Osteoblast (primary cell): ENCODE results near the gene VAMP5. TPM values are rescaled to one million over a fixed set of nuclear protein-coding genes. Genes with fewer than 3 reads are reported as not detected.
A peak's percentile ranks its signal among the peaks of the same experiment; 100 is the strongest.

Experiments used
- DNase-seq: peaks from one replicate; pipeline ENCODE4 v3.0.0; 2011; ENCODE audit warnings: low spot score, mixed read lengths; ENCODE audit not compliant: insufficient read length; ENCODE audit errors: missing footprints
- H2AFZ ChIP-seq: 2 replicates; pipeline ENCODE4 v1.6.0; 2011; ENCODE audit warnings: mild to moderate bottlenecking, low read length
- H3K27ac ChIP-seq: 2 replicates; pipeline ENCODE4 v1.5.1; 2011; ENCODE audit warnings: mild to moderate bottlenecking, low read depth, low read length, moderate library complexity
- H3K27me3 ChIP-seq: 2 replicates; pipeline ENCODE4 v1.6.0; 2012; ENCODE audit warnings: mild to moderate bottlenecking, control low read depth, inconsistent platforms, low read length, moderate library complexity; ENCODE audit not compliant: insufficient read depth
- H3K36me3 ChIP-seq: 2 replicates; pipeline ENCODE4 v1.5.1; 2011; ENCODE audit warnings: mild to moderate bottlenecking, low read length, control low read depth, moderate library complexity; ENCODE audit not compliant: insufficient read depth
- H3K4me1 ChIP-seq: 2 replicates; pipeline ENCODE4 v1.5.1; 2011; ENCODE audit warnings: mild to moderate bottlenecking, low read length, control low read depth, moderate library complexity; ENCODE audit not compliant: insufficient read depth
- H3K4me2 ChIP-seq: 2 replicates; pipeline ENCODE4 v1.6.0; 2011; ENCODE audit warnings: mild to moderate bottlenecking, low read length; ENCODE audit not compliant: insufficient read depth
- H3K4me3 ChIP-seq: fragments of 200-600 bp; sonication (generic); 3 replicates; pipeline ENCODE4 v1.5.1; 2012; ENCODE audit warnings: mild to moderate bottlenecking, low read length, inconsistent platforms; ENCODE audit not compliant: insufficient read depth
- H3K79me2 ChIP-seq: 2 replicates; pipeline ENCODE4 v1.6.0; 2012; ENCODE audit warnings: mild to moderate bottlenecking, low read length, control low read depth, inconsistent platforms; ENCODE audit not compliant: insufficient read depth
- H3K9me3 ChIP-seq: 2 replicates; pipeline ENCODE4 v1.5.1; 2011; ENCODE audit warnings: low read depth, low read length, control low read depth
- H4K20me1 ChIP-seq: 2 replicates; pipeline ENCODE4 v1.6.0; 2012; ENCODE audit warnings: mild to moderate bottlenecking, low read length, control low read depth; ENCODE audit not compliant: insufficient read depth
- CTCF ChIP-seq: IDR thresholded peaks from 2 replicates; pipeline ENCODE4 v1.5.1; 2011; ENCODE audit warnings: mild to moderate bottlenecking, low read depth, low read length, moderate library complexity; ENCODE audit errors: extremely low read depth
- total RNA-seq: library from RNA; depleted of rRNA; stranded (reverse); fragments of >200 nt; gene quantifications from 2 replicates; pipeline ENCODE4 v1.2.3, GENCODE V29; 2012

Gene VAMP5
- total RNA-seq, 1 donor, result 27.1 TPM

GRCh38 chr2:85596486-85597143, 12.4 kb downstream of the VAMP5 start:
- Histone ChIP-seq H3K9me3 (no peaks in the 10 kb centered on the region), H3K27ac (peak overlapping the region; percentile 78), H4K20me1 (peaks cover 14% of the 10 kb centered on the region), H2AFZ (no peak overlapping the region), H3K4me2 (peak overlapping the region; percentile 95), H3K4me1 (peaks cover 29% of the 10 kb centered on the region), H3K79me2 (peaks cover 55% of the 10 kb centered on the region), H3K36me3 (peaks cover 29% of the 10 kb centered on the region), H3K27me3 (no peaks in the 10 kb centered on the region), H3K4me3 (peak overlapping the region; percentile 82)
- TF ChIP-seq CTCF, result no peak
- peak; percentile 84 for DNase-seq

GRCh38 chr2:85597241-85597640, 13.0 kb downstream of the VAMP5 start:
- Histone ChIP-seq H3K9me3 (no peaks in the 10 kb centered on the region), H4K20me1 (peaks cover 14% of the 10 kb centered on the region), H3K27ac (no peak overlapping the region), H3K79me2 (peaks cover 56% of the 10 kb centered on the region), H2AFZ (no peak overlapping the region), H3K36me3 (peaks cover 29% of the 10 kb centered on the region), H3K4me3 (no peak overlapping the region), H3K4me1 (peaks cover 29% of the 10 kb centered on the region), H3K27me3 (no peaks in the 10 kb centered on the region), H3K4me2 (peak overlapping the region; percentile 95)
- no peak for TF ChIP-seq CTCF
- DNase-seq, result no peak

- peak; percentile 46 for DNase-seq
- peaks cover 14% of the 10 kb centered on the region for H4K20me1 ChIP-seq
- no peak for TF ChIP-seq CTCF
- peaks cover 24% of the 10 kb centered on the region for H3K36me3 ChIP-seq
- no peak overlapping the region for H3K4me3 ChIP-seq
- peaks cover 30% of the 10 kb centered on the region for H3K4me1 ChIP-seq
- H3K4me2 ChIP-seq, result no peak overlapping the region
- no peaks in the 10 kb centered on the region for H3K27me3 ChIP-seq
- no peaks in the 10 kb centered on the region for H3K9me3 ChIP-seq
- H2AFZ ChIP-seq, result no peak overlapping the region
- H3K79me2 ChIP-seq, result peaks cover 51% of the 10 kb centered on the region
- no peak overlapping the region for H3K27ac ChIP-seq
These were observed 14.5 kb downstream of the VAMP5 start for GRCh38 chr2:85598594-85599340.

GRCh38 chr2:85599468-85600234, 15.4 kb downstream of the VAMP5 start:
- no peak overlapping the region for H2AFZ ChIP-seq
- H3K79me2 ChIP-seq, result peaks cover 53% of the 10 kb centered on the region
- peaks cover 14% of the 10 kb centered on the region for H4K20me1 ChIP-seq
- no peak overlapping the region for H3K4me2 ChIP-seq
- H3K4me3 ChIP-seq, result no peak overlapping the region
- no peak overlapping the region for H3K27ac ChIP-seq
- no peaks in the 10 kb centered on the region for H3K27me3 ChIP-seq
- DNase-seq, result peak; percentile 57
- peaks cover 24% of the 10 kb centered on the region for H3K36me3 ChIP-seq
- H3K4me1 ChIP-seq, result peaks cover 34% of the 10 kb centered on the region
- H3K9me3 ChIP-seq, result no peaks in the 10 kb centered on the region
- no peak for TF ChIP-seq CTCF
